ENCODE measurements around the gene SRSF3. TPM values are rescaled to one million over a fixed set of nuclear protein-coding genes. Genes with fewer than 3 reads are reported as not detected.

Gene SRSF3
- total RNA-seq, 1 experiment from 2014 or later: 682 TPM

GRCh38 chr6:36577301-36577700 lies 16.9 kb upstream of the SRSF3 start:
- intact Hi-C loops (cut with micrococcal nuclease; ENCODE audit: unreplicated experiment): no loop called here
- Histone ChIP-seq H3K4me3 (ENCODE audit: low read depth, low read length, poor library complexity, severe bottlenecking) (no peak overlapping the region), H3K9me3 (ENCODE audit: low read depth, low read length, poor library complexity, severe bottlenecking) (no peaks in the 10 kb centered on the region), H3K27ac (ENCODE audit: low read depth, low read length, poor library complexity, severe bottlenecking) (no peak overlapping the region), H3K4me1 (ENCODE audit: insufficient read depth, low read length, poor library complexity, severe bottlenecking) (no peaks in the 10 kb centered on the region), H3K36me3 (ENCODE audit: insufficient read depth, low read length, poor library complexity, severe bottlenecking) (no peaks in the 10 kb centered on the region), H3K27me3 (replicated peaks; ENCODE audit: insufficient read depth, low read depth, low read length, poor library complexity) (no peaks in the 10 kb centered on the region)
- TF ChIP-seq EZH2 (IDR thresholded peaks at IDR 0.05; ENCODE audit: borderline replicate concordance, low read depth, low read length, poor library complexity, severe bottlenecking) (no peak), CTCF (conservative IDR thresholded peaks at IDR 0.05; ENCODE audit: low read depth, low read length) (no peak)
- ChIA-PET CTCF (no interaction called here), POLR2A (ENCODE audit: low non-redundant PET) (no interaction called here)
- BruUV-seq (replicated peaks): no TSS peak
- DNase-seq (ENCODE audit: low spot score): no peak

- no peak for DNase-seq (ENCODE audit: low spot score)
- Histone ChIP-seq H3K27ac (ENCODE audit: low read depth, low read length, poor library complexity, severe bottlenecking) (no peak overlapping the region), H3K4me3 (ENCODE audit: low read depth, low read length, poor library complexity, severe bottlenecking) (no peak overlapping the region), H3K9me3 (ENCODE audit: low read depth, low read length, poor library complexity, severe bottlenecking) (no peaks in the 10 kb centered on the region), H3K36me3 (ENCODE audit: insufficient read depth, low read length, poor library complexity, severe bottlenecking) (no peaks in the 10 kb centered on the region), H3K27me3 (replicated peaks; ENCODE audit: insufficient read depth, low read depth, low read length, poor library complexity) (no peaks in the 10 kb centered on the region), H3K4me1 (ENCODE audit: insufficient read depth, low read length, poor library complexity, severe bottlenecking) (no peaks in the 10 kb centered on the region)
- ChIA-PET CTCF (no interaction called here), POLR2A (ENCODE audit: low non-redundant PET) (no interaction called here)
- no TSS peak for BruUV-seq (replicated peaks)
- TF ChIP-seq EZH2 (IDR thresholded peaks at IDR 0.05; ENCODE audit: borderline replicate concordance, low read depth, low read length, poor library complexity, severe bottlenecking): no peak
- no peak for TF ChIP-seq CTCF (conservative IDR thresholded peaks at IDR 0.05; ENCODE audit: low read depth, low read length)
- intact Hi-C loops (cut with micrococcal nuclease; ENCODE audit: unreplicated experiment): no loop called here
Observed at GRCh38 chr6:36578030-36578429, 16.1 kb upstream of the SRSF3 start.

- Histone ChIP-seq H3K27me3 (replicated peaks; ENCODE audit: insufficient read depth, low read depth, low read length, poor library complexity) (no peaks in the 10 kb centered on the region), H3K9me3 (ENCODE audit: low read depth, low read length, poor library complexity, severe bottlenecking) (no peaks in the 10 kb centered on the region), H3K36me3 (ENCODE audit: insufficient read depth, low read length, poor library complexity, severe bottlenecking) (no peaks in the 10 kb centered on the region), H3K27ac (ENCODE audit: low read depth, low read length, poor library complexity, severe bottlenecking) (no peak overlapping the region), H3K4me3 (ENCODE audit: low read depth, low read length, poor library complexity, severe bottlenecking) (no peak overlapping the region), H3K4me1 (ENCODE audit: insufficient read depth, low read length, poor library complexity, severe bottlenecking) (no peaks in the 10 kb centered on the region)
- BruUV-seq (replicated peaks): no TSS peak
- POLR2A ChIA-PET (ENCODE audit: low non-redundant PET): no interaction called here
- intact Hi-C loops (cut with micrococcal nuclease; ENCODE audit: unreplicated experiment): no loop called here
- TF ChIP-seq EZH2 (IDR thresholded peaks at IDR 0.05; ENCODE audit: borderline replicate concordance, low read depth, low read length, poor library complexity, severe bottlenecking) (no peak), CTCF (conservative IDR thresholded peaks at IDR 0.05; ENCODE audit: low read depth, low read length) (no peak)
- no peak for DNase-seq (ENCODE audit: low spot score)
- CTCF ChIA-PET: no interaction called here
Observed at GRCh38 chr6:36578431-36578830, 15.7 kb upstream of the SRSF3 start.
